PFSK-1 (cell line): ENCODE data around the gene RPP21.

ENCODE experiments used
- FOXP2 ChIP-seq: optimal IDR thresholded peaks from 2 replicates; pipeline ENCODE3; 2011; ENCODE audit warnings: borderline replicate concordance, control low read depth, inconsistent platforms; ENCODE audit not compliant: insufficient read depth; ENCODE audit errors: extremely low read length, extremely low read depth
- POLR2AphosphoS5 ChIP-seq: IDR thresholded peaks from 2 replicates; pipeline ENCODE4 v1.6.1; 2012; ENCODE audit warnings: low read depth, mild to moderate bottlenecking, control low read depth, low read length, moderate library complexity
- SIN3A ChIP-seq: IDR thresholded peaks from 2 replicates; pipeline ENCODE4 v1.6.1; 2012; ENCODE audit warnings: mild to moderate bottlenecking, low read length, moderate library complexity, borderline replicate concordance; ENCODE audit not compliant: insufficient read depth
- TAF1 ChIP-seq: IDR thresholded peaks from 2 replicates; pipeline ENCODE4 v1.6.1; 2012; ENCODE audit warnings: low read length, control low read depth, borderline replicate concordance; ENCODE audit not compliant: insufficient read depth
- TF ChIP-seq, protein P1 (sequence below), 2 experiments: IDR thresholded peaks; 2 replicates each; pipeline versions ENCODE4 v1.6.1 to v1.8.0; 2011 to 2012; ENCODE audit warnings: low read depth in 2 of 2, low read length in 2 of 2, control low read depth in 1 of 2, inconsistent platforms in 1 of 2, mild to moderate bottlenecking in 1 of 2, moderate library complexity in 1 of 2; ENCODE audit not compliant: insufficient read depth in 1 of 2

DNA sequence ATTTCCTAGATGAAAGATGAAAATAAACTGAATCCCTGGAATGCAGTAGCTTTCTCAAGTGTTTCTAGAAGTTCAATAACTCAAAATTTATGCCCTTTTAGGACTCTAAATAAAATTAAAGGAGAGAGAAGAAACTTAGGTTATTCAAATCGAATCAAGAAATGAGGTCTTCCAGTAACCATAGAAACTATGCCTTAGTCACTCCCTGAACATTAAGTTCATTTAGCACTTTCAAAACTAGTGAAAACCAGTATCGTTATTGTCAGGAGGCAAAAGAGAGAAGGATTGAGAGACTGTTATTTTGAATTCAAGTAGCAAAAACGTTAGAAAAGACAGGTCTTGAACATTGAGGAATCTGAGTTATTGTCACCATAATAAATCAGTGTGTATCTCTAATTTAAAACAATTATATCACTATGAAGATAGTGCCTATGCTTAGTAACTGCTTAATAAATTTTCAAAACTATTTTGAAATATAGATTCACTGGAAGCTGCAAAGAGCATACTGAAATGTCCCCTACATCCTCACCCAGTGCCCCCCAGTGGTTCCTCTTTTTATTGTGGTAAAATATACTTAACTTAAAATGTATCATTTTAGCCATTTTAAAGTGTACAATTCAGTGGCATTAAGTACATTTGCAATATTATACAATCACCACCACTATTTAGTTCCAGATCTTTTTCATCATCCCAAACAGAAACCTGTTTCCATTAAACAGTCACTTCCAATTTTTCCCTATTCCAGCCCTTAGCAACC, 4.6 kb downstream of the RPP21 start:
- no peak for TF ChIP-seq POLR2AphosphoS5
- no peak for TF ChIP-seq FOXP2
- TF ChIP-seq, protein P1, sequence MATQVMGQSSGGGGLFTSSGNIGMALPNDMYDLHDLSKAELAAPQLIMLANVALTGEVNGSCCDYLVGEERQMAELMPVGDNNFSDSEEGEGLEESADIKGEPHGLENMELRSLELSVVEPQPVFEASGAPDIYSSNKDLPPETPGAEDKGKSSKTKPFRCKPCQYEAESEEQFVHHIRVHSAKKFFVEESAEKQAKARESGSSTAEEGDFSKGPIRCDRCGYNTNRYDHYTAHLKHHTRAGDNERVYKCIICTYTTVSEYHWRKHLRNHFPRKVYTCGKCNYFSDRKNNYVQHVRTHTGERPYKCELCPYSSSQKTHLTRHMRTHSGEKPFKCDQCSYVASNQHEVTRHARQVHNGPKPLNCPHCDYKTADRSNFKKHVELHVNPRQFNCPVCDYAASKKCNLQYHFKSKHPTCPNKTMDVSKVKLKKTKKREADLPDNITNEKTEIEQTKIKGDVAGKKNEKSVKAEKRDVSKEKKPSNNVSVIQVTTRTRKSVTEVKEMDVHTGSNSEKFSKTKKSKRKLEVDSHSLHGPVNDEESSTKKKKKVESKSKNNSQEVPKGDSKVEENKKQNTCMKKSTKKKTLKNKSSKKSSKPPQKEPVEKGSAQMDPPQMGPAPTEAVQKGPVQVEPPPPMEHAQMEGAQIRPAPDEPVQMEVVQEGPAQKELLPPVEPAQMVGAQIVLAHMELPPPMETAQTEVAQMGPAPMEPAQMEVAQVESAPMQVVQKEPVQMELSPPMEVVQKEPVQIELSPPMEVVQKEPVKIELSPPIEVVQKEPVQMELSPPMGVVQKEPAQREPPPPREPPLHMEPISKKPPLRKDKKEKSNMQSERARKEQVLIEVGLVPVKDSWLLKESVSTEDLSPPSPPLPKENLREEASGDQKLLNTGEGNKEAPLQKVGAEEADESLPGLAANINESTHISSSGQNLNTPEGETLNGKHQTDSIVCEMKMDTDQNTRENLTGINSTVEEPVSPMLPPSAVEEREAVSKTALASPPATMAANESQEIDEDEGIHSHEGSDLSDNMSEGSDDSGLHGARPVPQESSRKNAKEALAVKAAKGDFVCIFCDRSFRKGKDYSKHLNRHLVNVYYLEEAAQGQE (IDR thresholded peaks at IDR 0.05; ENCODE audit: insufficient read depth in 1 of 2, low read depth in 2 of 2, low read length in 2 of 2), result no peak
- TF ChIP-seq SIN3A, result no peak
- no peak for TF ChIP-seq TAF1
